ENCODE results near the gene EPS15.

DNA sequence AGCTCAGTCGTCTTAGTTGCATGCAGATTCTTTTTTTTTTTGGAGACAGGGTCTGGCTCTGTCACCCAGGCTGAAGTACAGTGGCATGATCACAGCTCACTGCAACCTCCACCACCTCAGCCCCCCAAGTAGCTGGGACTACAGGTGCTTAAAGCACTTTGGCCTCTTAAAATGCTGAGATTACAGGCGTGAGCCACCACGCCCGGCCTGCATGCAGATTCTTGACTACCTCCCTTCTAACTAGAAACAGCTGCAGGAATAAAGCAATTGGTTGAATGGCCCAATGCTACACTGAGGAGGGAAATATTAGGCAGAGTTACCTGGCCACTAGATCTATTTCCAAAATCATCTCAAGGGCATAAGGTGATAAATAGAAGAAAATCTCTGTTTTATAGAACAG is 159.2 kb downstream of the EPS15 start:
- TF ChIP-seq, protein P1, sequence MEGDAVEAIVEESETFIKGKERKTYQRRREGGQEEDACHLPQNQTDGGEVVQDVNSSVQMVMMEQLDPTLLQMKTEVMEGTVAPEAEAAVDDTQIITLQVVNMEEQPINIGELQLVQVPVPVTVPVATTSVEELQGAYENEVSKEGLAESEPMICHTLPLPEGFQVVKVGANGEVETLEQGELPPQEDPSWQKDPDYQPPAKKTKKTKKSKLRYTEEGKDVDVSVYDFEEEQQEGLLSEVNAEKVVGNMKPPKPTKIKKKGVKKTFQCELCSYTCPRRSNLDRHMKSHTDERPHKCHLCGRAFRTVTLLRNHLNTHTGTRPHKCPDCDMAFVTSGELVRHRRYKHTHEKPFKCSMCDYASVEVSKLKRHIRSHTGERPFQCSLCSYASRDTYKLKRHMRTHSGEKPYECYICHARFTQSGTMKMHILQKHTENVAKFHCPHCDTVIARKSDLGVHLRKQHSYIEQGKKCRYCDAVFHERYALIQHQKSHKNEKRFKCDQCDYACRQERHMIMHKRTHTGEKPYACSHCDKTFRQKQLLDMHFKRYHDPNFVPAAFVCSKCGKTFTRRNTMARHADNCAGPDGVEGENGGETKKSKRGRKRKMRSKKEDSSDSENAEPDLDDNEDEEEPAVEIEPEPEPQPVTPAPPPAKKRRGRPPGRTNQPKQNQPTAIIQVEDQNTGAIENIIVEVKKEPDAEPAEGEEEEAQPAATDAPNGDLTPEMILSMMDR (IDR thresholded peaks at IDR 0.05) = no peak
- TF ChIP-seq EP300 (IDR thresholded peaks at IDR 0.05) = no peak

All from ovary (tissue), 3 donors.